A673 (cell line): ENCODE results near the gene FGF1.

Experiments
- EZH2 ChIP-seq: fragments of 200-600 bp; sonication (generic); IDR thresholded peaks from 2 replicates; pipeline ENCODE4 v1.6.1; 2017; ENCODE audit warnings: borderline replicate concordance, low read depth, mild to moderate bottlenecking, mixed read lengths, antibody characterized with exemption, low read length; ENCODE audit not compliant: poor library complexity, severe bottlenecking
- TF ChIP-seq, protein P1 (sequence below): fragments of 300-800, 200-600 bp; sonication (generic); conservative IDR thresholded peaks from 2 replicates; pipeline ENCODE4 v1.5.1; 2017; ENCODE audit warnings: low read depth, mild to moderate bottlenecking, antibody characterized with exemption, low read length, moderate library complexity, mixed read lengths

DNA sequence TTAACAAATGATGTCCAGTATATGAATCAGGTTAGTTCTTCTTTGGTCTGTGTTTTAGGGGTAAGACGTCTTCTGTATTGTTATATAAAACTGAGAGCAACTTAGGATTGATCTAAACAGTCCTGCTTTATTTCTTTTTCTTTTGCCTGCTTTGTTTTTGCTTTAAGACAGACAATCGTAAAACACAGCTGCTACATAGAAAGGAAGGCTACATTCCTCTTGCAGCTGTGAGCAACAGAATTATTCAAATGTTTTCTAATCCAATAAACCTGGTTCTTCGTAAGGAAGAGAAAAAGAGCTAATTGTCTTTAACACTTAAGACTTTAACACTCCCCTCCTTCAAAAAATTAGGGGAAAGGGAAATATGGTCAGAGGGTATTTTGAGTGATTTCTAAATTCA, 14.6 kb downstream of the FGF1 start:
- TF ChIP-seq, protein P1, sequence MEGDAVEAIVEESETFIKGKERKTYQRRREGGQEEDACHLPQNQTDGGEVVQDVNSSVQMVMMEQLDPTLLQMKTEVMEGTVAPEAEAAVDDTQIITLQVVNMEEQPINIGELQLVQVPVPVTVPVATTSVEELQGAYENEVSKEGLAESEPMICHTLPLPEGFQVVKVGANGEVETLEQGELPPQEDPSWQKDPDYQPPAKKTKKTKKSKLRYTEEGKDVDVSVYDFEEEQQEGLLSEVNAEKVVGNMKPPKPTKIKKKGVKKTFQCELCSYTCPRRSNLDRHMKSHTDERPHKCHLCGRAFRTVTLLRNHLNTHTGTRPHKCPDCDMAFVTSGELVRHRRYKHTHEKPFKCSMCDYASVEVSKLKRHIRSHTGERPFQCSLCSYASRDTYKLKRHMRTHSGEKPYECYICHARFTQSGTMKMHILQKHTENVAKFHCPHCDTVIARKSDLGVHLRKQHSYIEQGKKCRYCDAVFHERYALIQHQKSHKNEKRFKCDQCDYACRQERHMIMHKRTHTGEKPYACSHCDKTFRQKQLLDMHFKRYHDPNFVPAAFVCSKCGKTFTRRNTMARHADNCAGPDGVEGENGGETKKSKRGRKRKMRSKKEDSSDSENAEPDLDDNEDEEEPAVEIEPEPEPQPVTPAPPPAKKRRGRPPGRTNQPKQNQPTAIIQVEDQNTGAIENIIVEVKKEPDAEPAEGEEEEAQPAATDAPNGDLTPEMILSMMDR: no peak
- no peak for TF ChIP-seq EZH2
